Measurements from ENCODE around the gene MACC1. TPM values are rescaled to one million over a fixed set of nuclear protein-coding genes. Genes with fewer than 3 reads are reported as not detected.

The MACC1 gene
- total and polyA plus RNA-seq, 10 of the 15 experiments (the other 5 are each of a cell fraction or from before 2014, with no cell fraction given): 6.0 to 61.1 (median 12.7) TPM

GRCh38 chr7:20157456-20157855 lies 59.7 kb downstream of the MACC1 start (continued):
- TF ChIP-seq BHLHE40 (IDR thresholded peaks at IDR 0.05; ENCODE audit: borderline replicate concordance in 1 of 2, low read depth in 2 of 2, low read length in 1 of 2): no peak

DNA sequence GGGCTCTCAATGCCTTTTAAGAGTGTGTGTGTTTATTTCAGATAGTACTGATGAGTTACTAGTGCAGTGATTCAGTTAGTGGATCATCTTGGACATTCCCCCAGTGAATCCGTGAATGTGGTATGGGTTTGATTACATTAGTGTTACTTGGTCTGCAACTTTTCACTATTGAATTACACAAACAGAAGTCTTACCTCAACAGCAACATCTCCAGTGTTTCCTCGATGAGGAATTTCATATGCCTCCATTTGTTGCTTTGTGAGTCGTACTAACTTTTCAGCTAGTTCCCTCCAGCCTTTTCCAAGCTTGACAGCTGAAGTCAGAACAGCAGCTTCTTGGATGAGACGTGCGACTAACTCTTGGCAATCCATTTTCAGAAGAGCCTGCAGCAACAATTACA lies 63.2 kb downstream of the MACC1 start:
- no peak overlapping the region for H3K27ac ChIP-seq (ENCODE audit: control insufficient read depth, insufficient read depth)
- POLR2A ChIA-PET: interaction anchor here (0.8 kb wide), 1 partner anchor 24 kb away, joined by 3 read pairs; no protein-coding TSS in a partner anchor
- WGBS (ENCODE audit: insufficient coverage, insufficient replicate concordance, low lambda C conversion rate, missing lambda C conversion rate): 86% methylated on average over 5 of the region's 5 CpGs

More for the DNA sequence above, 63.2 kb downstream of the MACC1 start:
- H3K4me1 ChIP-seq (ENCODE audit: control insufficient read depth, insufficient read depth, low read length): no peaks in the 10 kb centered on the region
- no peaks in the 10 kb centered on the region for H3K27me3 ChIP-seq (replicated peaks in 1 of 2; ENCODE audit: control insufficient read depth in 2 of 2, insufficient read depth in 2 of 2, low read length in 1 of 2)
- no peak for TF ChIP-seq EZH2 (IDR thresholded peaks at IDR 0.05; ENCODE audit: borderline replicate concordance, control insufficient read depth, low read depth, low read length)
- TF ChIP-seq, protein P1, sequence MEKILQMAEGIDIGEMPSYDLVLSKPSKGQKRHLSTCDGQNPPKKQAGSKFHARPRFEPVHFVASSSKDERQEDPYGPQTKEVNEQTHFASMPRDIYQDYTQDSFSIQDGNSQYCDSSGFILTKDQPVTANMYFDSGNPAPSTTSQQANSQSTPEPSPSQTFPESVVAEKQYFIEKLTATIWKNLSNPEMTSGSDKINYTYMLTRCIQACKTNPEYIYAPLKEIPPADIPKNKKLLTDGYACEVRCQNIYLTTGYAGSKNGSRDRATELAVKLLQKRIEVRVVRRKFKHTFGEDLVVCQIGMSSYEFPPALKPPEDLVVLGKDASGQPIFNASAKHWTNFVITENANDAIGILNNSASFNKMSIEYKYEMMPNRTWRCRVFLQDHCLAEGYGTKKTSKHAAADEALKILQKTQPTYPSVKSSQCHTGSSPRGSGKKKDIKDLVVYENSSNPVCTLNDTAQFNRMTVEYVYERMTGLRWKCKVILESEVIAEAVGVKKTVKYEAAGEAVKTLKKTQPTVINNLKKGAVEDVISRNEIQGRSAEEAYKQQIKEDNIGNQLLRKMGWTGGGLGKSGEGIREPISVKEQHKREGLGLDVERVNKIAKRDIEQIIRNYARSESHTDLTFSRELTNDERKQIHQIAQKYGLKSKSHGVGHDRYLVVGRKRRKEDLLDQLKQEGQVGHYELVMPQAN (conservative IDR thresholded peaks at IDR 0.05): no peak
- TF ChIP-seq PML (IDR thresholded peaks at IDR 0.05; ENCODE audit: low read length): no peak
- no peak for TF ChIP-seq SMAD1 (IDR thresholded peaks at IDR 0.05; ENCODE audit: low read depth, partially characterized antibody)
- TF ChIP-seq BRCA1 (IDR thresholded peaks at IDR 0.05; ENCODE audit: low read depth, low read length): no peak
- TF ChIP-seq ZBED1 (IDR thresholded peaks at IDR 0.05; ENCODE audit: borderline replicate concordance): no peak
- no peak for TF ChIP-seq NR2C2 (IDR thresholded peaks at IDR 0.05; ENCODE audit: borderline replicate concordance, control insufficient read depth, insufficient read length, low read depth)
- no peak for TF ChIP-seq PBX3 (IDR thresholded peaks at IDR 0.05; ENCODE audit: insufficient replicate concordance, low read depth, low read length)
- no peak for TF ChIP-seq MYB (IDR thresholded peaks at IDR 0.05; ENCODE audit: borderline replicate concordance, low read depth, low read length)
- no peak for TF ChIP-seq TCF7 (IDR thresholded peaks at IDR 0.05; ENCODE audit: borderline replicate concordance)
- no peak for TF ChIP-seq REST (IDR thresholded peaks at IDR 0.05; ENCODE audit: low read depth, low read length)
- TF ChIP-seq CREM (IDR thresholded peaks at IDR 0.05; ENCODE audit: low read depth): no peak
- no peak for TF ChIP-seq ZNF622 (IDR thresholded peaks at IDR 0.05)
- TF ChIP-seq HCFC1 (IDR thresholded peaks at IDR 0.05; ENCODE audit: low read length): no peak
- no peak for DNase-seq (ENCODE audit: low read depth, low spot score)
- SMC1A ChIA-PET (ENCODE audit: uncharacterized antibody, unreplicated experiment): interaction anchor here (1.3 to 1.5 kb wide), 4 partner anchors 9 to 157 kb away, joined by 3 to 5 read pairs (median 3); no protein-coding TSS in a partner anchor
- FAIRE-seq: no peak
- peaks cover 3 to 6% of the 10 kb centered on the region in 2 experiments; a peak in 3 of 4 replicates for H3K36me3 ChIP-seq (ENCODE audit: control insufficient read depth in 2 of 2, insufficient read depth in 2 of 2, low read length in 1 of 2)
- H3K9ac ChIP-seq (ENCODE audit: control insufficient read depth, insufficient read depth, low read length): no peak overlapping the region
- no peak overlapping the region for H3K4me3 ChIP-seq
- in situ Hi-C loops (cut with MboI) (loop anchor here (10.0 to 25.0 kb wide), 2 partner anchors 399 to 433 kb away; no protein-coding TSS in a partner anchor), intact Hi-C loops (cut with micrococcal nuclease; ENCODE audit: unreplicated experiment) (no loop called here)
- CTCF ChIA-PET: interaction anchor here (1.0 to 1.5 kb wide), 3 partner anchors 13 to 445 kb away, joined by 3 to 7 read pairs (median 3); no protein-coding TSS in a partner anchor
- H3K4me2 ChIP-seq (ENCODE audit: control insufficient read depth, insufficient read depth): no peak overlapping the region
- H4K20me1 ChIP-seq (ENCODE audit: control insufficient read depth, insufficient read depth): no peaks in the 10 kb centered on the region
- RAD21 ChIA-PET (ENCODE audit: unreplicated experiment): no interaction called here
- ATAC-seq: no peak
- BruUV-seq (replicated peaks): no TSS peak
- H3K9me3 ChIP-seq (replicated peaks; ENCODE audit: control insufficient read depth, insufficient read depth, low read length): no peaks in the 10 kb centered on the region
- H3K79me2 ChIP-seq (ENCODE audit: control insufficient read depth, insufficient read depth, low read length): no peaks in the 10 kb centered on the region
- H2AFZ ChIP-seq (ENCODE audit: control insufficient read depth, low read depth, low read length): no peak overlapping the region

Measured in GM12878 (cell line).